Measurements from ENCODE around the gene EED.
"Not testable (repeated sequence)": the region's sequence is repeated elsewhere in the genome, so short reads cannot be mapped to it uniquely, and the experiment has no call there.

The EED gene

GRCh38 chr11:86292912-86293616 lies 48.5 kb downstream of the EED start:
- no peak for DNase-seq

GRCh38 chr11:86294026-86294425 lies 49.5 kb downstream of the EED start:
- no peak for DNase-seq

- no peak for DNase-seq
Measured at GRCh38 chr11:86301742-86302091, 57.2 kb downstream of the EED start.

- DNase-seq, result peak; percentile 99
Measured at GRCh38 chr11:86302092-86302793, 57.7 kb downstream of the EED start, which contains the start of gene HIKESHI. Gene HIKESHI (plus strand): TSS chr11:86302240. CDS start chr11:86302449, 209 bp downstream.

- no peak for DNase-seq
Measured at GRCh38 chr11:86303257-86303656, 58.7 kb downstream of the EED start.

GRCh38 chr11:86308710-86309109 lies 64.2 kb downstream of the EED start:
- not testable (repeated sequence) for DNase-seq

GRCh38 chr11:86313793-86314192 lies 69.2 kb downstream of the EED start:
- no peak for DNase-seq

- DNase-seq, result no peak
Measured at GRCh38 chr11:86314636-86315035, 70.1 kb downstream of the EED start.

Data from DMS79 (cell line).